Uterus (tissue), 2 donors: ENCODE results near the gene NADSYN1.

Experiments
- CTCF ChIP-seq, 4 experiments: fragments of 200-600 bp in 2 of 4; fragments of 450-650 bp in 2 of 4; sonication (generic) in 2 of 4; IDR thresholded peaks; one replicate each; pipeline ENCODE4 v1.5.1; 2016 to 2019; ENCODE audit warnings: antibody characterized with exemption in 4 of 4, mild to moderate bottlenecking in 2 of 4, moderate library complexity in 1 of 4
- POLR2A ChIP-seq, 2 donors: fragments of 450-650 bp; IDR thresholded peaks; one replicate each; pipeline ENCODE4 v1.6.1; 2016; ENCODE audit warnings: antibody characterized with exemption in 2 of 2, mild to moderate bottlenecking in 1 of 2, moderate library complexity in 1 of 2

DNA sequence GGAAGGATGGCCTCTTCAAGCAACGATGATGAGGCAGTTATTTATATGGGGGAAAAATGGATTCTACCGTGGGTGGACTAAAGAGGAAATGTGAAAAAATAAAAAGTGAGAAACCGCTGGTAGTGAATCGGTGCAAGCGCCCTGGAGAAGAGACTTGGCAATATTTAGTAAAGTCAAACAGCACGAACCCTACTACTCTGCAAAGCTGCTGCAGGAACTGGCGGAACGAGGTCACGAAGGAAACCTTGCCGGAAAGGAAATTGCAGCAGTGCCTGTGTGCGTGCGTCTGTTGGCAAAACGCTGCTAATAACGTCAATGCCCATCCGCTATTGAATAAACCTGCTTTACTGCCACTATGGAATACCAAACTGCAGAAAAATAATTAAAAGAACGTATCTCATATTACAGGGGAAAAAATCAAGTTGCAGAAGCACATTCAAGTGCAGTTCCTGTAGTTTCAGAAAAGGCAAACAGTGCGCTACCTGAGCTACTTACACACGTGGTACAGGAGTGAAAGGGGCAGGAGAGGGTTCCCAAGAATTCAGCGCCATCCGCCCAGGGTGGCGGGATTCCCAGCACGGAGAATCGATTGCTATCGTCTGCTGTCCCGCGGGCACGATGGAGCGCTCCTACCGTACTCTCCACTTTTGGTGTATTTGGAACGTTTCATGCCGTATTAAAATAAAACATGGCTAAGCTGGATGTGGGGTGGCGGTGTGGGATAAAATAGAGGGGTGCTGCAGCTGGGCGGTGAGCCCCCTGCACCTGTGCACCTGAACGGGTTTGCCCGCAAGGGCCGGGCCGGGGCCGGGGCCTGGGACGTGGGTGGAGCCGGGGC, 585 bp upstream of the NADSYN1 start:
- no peak for TF ChIP-seq CTCF (IDR thresholded peaks at IDR 0.05)
- no peak for TF ChIP-seq POLR2A (IDR thresholded peaks at IDR 0.05)
